Colonic mucosa (tissue), 4 donors: ENCODE measurements around the gene DLGAP1. TPM values are rescaled to one million over a fixed set of nuclear protein-coding genes. Genes with fewer than 3 reads are reported as not detected.

Experiments
- DNase-seq: peaks from one replicate; pipeline ENCODE4 v3.0.0-alpha.2; 2020
- H3K27ac ChIP-seq: fragments of 200-600 bp; one replicate; pipeline ENCODE4 v1.8.0; 2021
- H3K27me3 ChIP-seq: fragments of 200-600 bp; one replicate; pipeline ENCODE4 v1.8.0; 2021
- H3K36me3 ChIP-seq: fragments of 200-600 bp; one replicate; pipeline ENCODE4 v1.8.0; 2021
- H3K4me1 ChIP-seq: fragments of 200-600 bp; one replicate; pipeline ENCODE4 v1.8.0; 2021; ENCODE audit warnings: mild to moderate bottlenecking
- H3K4me3 ChIP-seq: fragments of 200-600 bp; one replicate; pipeline ENCODE4 v1.8.0; 2021
- H3K9ac ChIP-seq, 2 donors: one replicate each; pipeline ENCODE4 v1.7.0; 2013; ENCODE audit warnings: control low read depth in 2 of 2, low read depth in 2 of 2, low read length in 2 of 2
- H3K9me3 ChIP-seq: fragments of 200-600 bp; one replicate; pipeline ENCODE4 v1.8.0; 2021
- intact Hi-C: fragments of 100-400 bp; cut with DNase I; formaldehyde crosslinking; loops from one replicate; pipeline ENCODE4 v1.14.1; 2022
- total RNA-seq, 2 donors: library from RNA; stranded (reverse); fragmentation: NEBNext Ultra II Directional in 1 of 2; extraction: Animal tissue kit (Norgen Biotek cat#: 25700) in 1 of 2; gene quantifications; one replicate each; pipeline ENCODE4 v1.2.1, GENCODE V29; 2021
- TF ChIP-seq, protein P1 (sequence below): fragments of 200-600 bp; IDR thresholded peaks from one replicate; pipeline ENCODE4 v1.8.0; 2022; ENCODE audit warnings: antibody characterized with exemption, mild to moderate bottlenecking
- donor health status: healthy.
- donor health status: DM: no; HTN: no; CAD: no.
- donor health status: DM: no; HTN: no; CAD: no.

DLGAP1 gene
- total RNA-seq, 2 donors from 2014 or later = 0.25 to 0.50 TPM

DNA sequence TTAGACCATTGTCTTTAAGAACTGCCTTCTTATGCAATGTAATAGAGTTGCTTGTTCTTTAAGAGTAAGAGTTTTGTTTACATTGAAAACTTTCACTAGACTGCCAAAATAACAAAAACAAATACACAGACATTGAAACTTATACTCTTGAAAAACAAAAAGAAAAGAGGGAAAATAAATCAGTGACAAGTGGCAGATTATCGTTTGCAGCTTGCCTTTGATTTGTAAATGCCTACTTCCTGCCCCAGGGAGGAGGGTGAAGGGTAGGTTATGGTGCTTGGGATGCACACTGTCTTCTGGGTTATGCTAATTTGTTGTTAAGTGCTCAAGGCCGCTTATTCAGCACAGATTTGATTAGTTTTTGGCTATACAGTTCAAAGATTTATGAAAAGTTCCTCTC is 806.5 kb downstream of the DLGAP1 start:
- no peak for DNase-seq
- Histone ChIP-seq H3K9me3 (no peaks in the 10 kb centered on the region), H3K9ac (no peak overlapping the region), H3K27ac (no peak overlapping the region), H3K36me3 (no peaks in the 10 kb centered on the region), H3K4me1 (peaks cover 11% of the 10 kb centered on the region), H3K4me3 (no peak overlapping the region), H3K27me3 (no peaks in the 10 kb centered on the region)
- TF ChIP-seq, protein P1, sequence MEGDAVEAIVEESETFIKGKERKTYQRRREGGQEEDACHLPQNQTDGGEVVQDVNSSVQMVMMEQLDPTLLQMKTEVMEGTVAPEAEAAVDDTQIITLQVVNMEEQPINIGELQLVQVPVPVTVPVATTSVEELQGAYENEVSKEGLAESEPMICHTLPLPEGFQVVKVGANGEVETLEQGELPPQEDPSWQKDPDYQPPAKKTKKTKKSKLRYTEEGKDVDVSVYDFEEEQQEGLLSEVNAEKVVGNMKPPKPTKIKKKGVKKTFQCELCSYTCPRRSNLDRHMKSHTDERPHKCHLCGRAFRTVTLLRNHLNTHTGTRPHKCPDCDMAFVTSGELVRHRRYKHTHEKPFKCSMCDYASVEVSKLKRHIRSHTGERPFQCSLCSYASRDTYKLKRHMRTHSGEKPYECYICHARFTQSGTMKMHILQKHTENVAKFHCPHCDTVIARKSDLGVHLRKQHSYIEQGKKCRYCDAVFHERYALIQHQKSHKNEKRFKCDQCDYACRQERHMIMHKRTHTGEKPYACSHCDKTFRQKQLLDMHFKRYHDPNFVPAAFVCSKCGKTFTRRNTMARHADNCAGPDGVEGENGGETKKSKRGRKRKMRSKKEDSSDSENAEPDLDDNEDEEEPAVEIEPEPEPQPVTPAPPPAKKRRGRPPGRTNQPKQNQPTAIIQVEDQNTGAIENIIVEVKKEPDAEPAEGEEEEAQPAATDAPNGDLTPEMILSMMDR = no peak
- intact Hi-C loops = no loop called here

- Histone ChIP-seq H3K27me3 (no peaks in the 10 kb centered on the region), H3K27ac (no peak overlapping the region), H3K9me3 (no peaks in the 10 kb centered on the region), H3K9ac (no peak overlapping the region), H3K4me3 (no peak overlapping the region), H3K4me1 (peaks cover 8% of the 10 kb centered on the region), H3K36me3 (no peaks in the 10 kb centered on the region)
- intact Hi-C loops = no loop called here
- DNase-seq = no peak
- TF ChIP-seq, protein P1 = no peak
Observed at GRCh38 chr18:3648200-3648599, 806.9 kb downstream of the DLGAP1 start.

GRCh38 chr18:3647636-3648035 is 807.5 kb downstream of the DLGAP1 start:
- TF ChIP-seq, protein P1 = no peak
- H3K4me1 ChIP-seq = peaks cover 2% of the 10 kb centered on the region
- no peaks in the 10 kb centered on the region for H3K9me3 ChIP-seq
- no peak overlapping the region for H3K9ac ChIP-seq
- H3K4me3 ChIP-seq = no peak overlapping the region
- no peaks in the 10 kb centered on the region for H3K27me3 ChIP-seq
- no peak overlapping the region for H3K27ac ChIP-seq
- intact Hi-C loops = no loop called here
- no peaks in the 10 kb centered on the region for H3K36me3 ChIP-seq
- no peak for DNase-seq

DNA sequence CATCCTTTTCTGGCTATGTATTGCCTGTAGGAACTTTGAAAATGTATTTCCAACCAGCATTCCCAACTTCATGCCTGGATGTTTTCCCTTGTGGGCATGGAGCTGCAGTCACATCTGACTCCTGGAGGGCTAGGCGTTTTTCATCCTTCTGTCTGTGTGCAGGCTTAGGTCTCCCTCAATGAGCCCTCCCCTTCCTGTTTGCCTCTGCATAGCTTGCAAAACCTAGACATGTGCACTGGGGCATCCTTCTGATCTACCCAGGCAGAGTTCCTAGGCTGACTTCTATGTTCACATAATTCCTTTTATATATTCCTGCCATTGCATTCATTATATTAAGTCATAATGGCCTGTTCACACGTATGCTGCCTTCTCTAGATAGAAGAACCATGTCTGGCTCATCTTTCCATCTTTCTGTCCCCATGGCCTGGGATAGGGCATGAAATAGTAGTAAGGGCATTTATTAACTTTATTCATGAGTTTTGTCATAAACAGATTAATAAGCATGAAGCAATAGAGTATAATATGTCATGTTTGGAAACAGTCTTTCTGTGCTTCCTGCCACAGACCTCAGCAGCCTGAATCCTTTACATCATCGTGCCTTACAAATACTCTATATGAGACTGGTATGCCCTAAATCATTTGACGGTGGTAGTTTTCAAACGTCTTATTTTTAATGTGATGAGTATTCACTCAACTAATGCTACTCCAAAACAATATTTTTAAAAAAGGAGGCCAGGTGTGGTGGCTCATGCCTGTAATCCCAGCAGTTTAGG is 809.5 kb downstream of the DLGAP1 start:
- intact Hi-C loops = no loop called here
- no peak overlapping the region for H3K9ac ChIP-seq
- H3K9me3 ChIP-seq = no peaks in the 10 kb centered on the region
- no peak overlapping the region for H3K27ac ChIP-seq
- H3K4me1 ChIP-seq = no peaks in the 10 kb centered on the region
- H3K36me3 ChIP-seq = no peaks in the 10 kb centered on the region
- DNase-seq = no peak
- no peaks in the 10 kb centered on the region for H3K27me3 ChIP-seq
- no peak overlapping the region for H3K4me3 ChIP-seq
- TF ChIP-seq, protein P1 = no peak

- intact Hi-C loops = no loop called here
- no peaks in the 10 kb centered on the region for H3K4me1 ChIP-seq
- no peak for DNase-seq
- H3K27ac ChIP-seq = no peak overlapping the region
- no peaks in the 10 kb centered on the region for H3K9me3 ChIP-seq
- no peak overlapping the region for H3K4me3 ChIP-seq
- H3K27me3 ChIP-seq = no peaks in the 10 kb centered on the region
- TF ChIP-seq, protein P1 = no peak
- H3K9ac ChIP-seq = no peak overlapping the region
- H3K36me3 ChIP-seq = no peaks in the 10 kb centered on the region
Observed at GRCh38 chr18:3634250-3634939, 820.7 kb downstream of the DLGAP1 start.
